Panc1 (cell line): ENCODE data around the gene B2M. TPM values are rescaled to one million over a fixed set of nuclear protein-coding genes. Genes with fewer than 3 reads are reported as not detected.

Source experiments
- ATAC-seq: fragments of 200-7000 bp; cut with Tn5 transposase; 2 replicates; pipeline ENCODE4 v1.9.1; 2020; ENCODE audit warnings: mild to moderate bottlenecking, moderate library complexity
- BruUV-seq: library from RNA; stranded (reverse); fragments of 400-500 nt; replicated peaks from 2 replicates; lab custom pipeline; 2021; lab: Mats Ljungman, UMichigan
- CTCF ChIA-PET: fragments of 300-600 bp; sonication (Branson Sonifier 250); formaldehyde crosslinking; loops from one replicate; lab custom pipeline; 2022; ENCODE audit warnings: antibody characterized with exemption; lab: Charles Lee
- POLR2A ChIA-PET: fragments of 300-600 bp; sonication (Branson Sonifier 250); formaldehyde crosslinking; loops from one replicate; lab custom pipeline; 2022; ENCODE audit warnings: antibody characterized with exemption; lab: Charles Lee
- DNase-seq: peaks from one replicate; pipeline ENCODE4 v3.0.0-alpha.2; 2010; ENCODE audit warnings: low read depth, low spot score
- H3K27ac ChIP-seq: 2 replicates; pipeline ENCODE4 v1.5.1; 2011; ENCODE audit warnings: mild to moderate bottlenecking, low read length, inconsistent platforms
- H3K27me3 ChIP-seq: fragments of 200-500 bp; sonication (Bioruptor generic); 2 replicates; pipeline ENCODE4 v1.6.0; 2014; ENCODE audit warnings: low read length, inconsistent platforms; ENCODE audit not compliant: control insufficient read depth, insufficient read depth
- H3K36me3 ChIP-seq: fragments of 200-500 bp; sonication (Bioruptor generic); 2 replicates; pipeline ENCODE4 v1.5.1; 2014; ENCODE audit warnings: inconsistent platforms, mild to moderate bottlenecking, low read length, moderate library complexity; ENCODE audit not compliant: control insufficient read depth, insufficient read depth
- H3K4me1 ChIP-seq: 2 replicates; pipeline ENCODE4 v1.5.1; 2011; ENCODE audit warnings: inconsistent platforms, mild to moderate bottlenecking, low read length, moderate library complexity; ENCODE audit not compliant: control insufficient read depth, insufficient read depth
- H3K4me3 ChIP-seq, 2 experiments: 2 replicates each; pipeline ENCODE4 v1.5.1; 2011 to 2012; ENCODE audit warnings: low read depth in 2 of 2, low read length in 2 of 2, mild to moderate bottlenecking in 2 of 2, inconsistent platforms in 1 of 2, moderate library complexity in 1 of 2
- H3K9me3 ChIP-seq: fragments of 200-500 bp; sonication (Bioruptor generic); 2 replicates; pipeline ENCODE4 v1.5.1; 2014; ENCODE audit warnings: low read depth, mild to moderate bottlenecking, inconsistent platforms, low read length, moderate library complexity; ENCODE audit not compliant: control insufficient read depth, insufficient read depth
- CTCF ChIP-seq: fragments of 450-650 bp; IDR thresholded peaks from 2 replicates; pipeline ENCODE4 v1.5.1; 2017; ENCODE audit warnings: mild to moderate bottlenecking
- POLR2AphosphoS5 ChIP-seq: IDR thresholded peaks from 2 replicates; pipeline ENCODE4 v1.6.1; 2012; ENCODE audit warnings: mild to moderate bottlenecking, low read depth, low read length, moderate library complexity
- SIN3A ChIP-seq: IDR thresholded peaks from 2 replicates; pipeline ENCODE4 v1.6.1; 2012; ENCODE audit warnings: low read depth, mild to moderate bottlenecking, low read length, moderate library complexity, borderline replicate concordance; ENCODE audit not compliant: insufficient read depth
- TCF7L2 ChIP-seq: IDR thresholded peaks from 2 replicates; pipeline ENCODE4 v1.6.1; 2011; ENCODE audit warnings: mild to moderate bottlenecking, low read depth, low read length, inconsistent platforms
- in situ Hi-C: cut with HindIII; loops from 2 replicates; pipeline ENCODE4 v1.10.0; 2016; ENCODE audit warnings: low sequenced_read_pairs, low pct_unique_long_range_greater_than_20kb
- intact Hi-C: fragments of 100-400 bp; cut with micrococcal nuclease; formaldehyde crosslinking; loops from one replicate; pipeline ENCODE4 v1.10.0; 2022; ENCODE audit not compliant: unreplicated experiment
- total RNA-seq: library from RNA; stranded (reverse); gene quantifications from one replicate; pipeline ENCODE4 v1.2.1, GENCODE V29; 2021; ENCODE audit not compliant: unreplicated experiment
- TF ChIP-seq, protein P1 (sequence below), 2 experiments: IDR thresholded peaks; 2 replicates each; pipeline ENCODE4 v1.6.1; 2011 to 2012; ENCODE audit warnings: low read depth in 2 of 2, control low read depth in 1 of 2, low read length in 1 of 2, mild to moderate bottlenecking in 1 of 2, moderate library complexity in 1 of 2; ENCODE audit not compliant: insufficient read depth in 1 of 2

The B2M gene
- total RNA-seq, 1 experiment from 2014 or later, result 914 TPM

DNA sequence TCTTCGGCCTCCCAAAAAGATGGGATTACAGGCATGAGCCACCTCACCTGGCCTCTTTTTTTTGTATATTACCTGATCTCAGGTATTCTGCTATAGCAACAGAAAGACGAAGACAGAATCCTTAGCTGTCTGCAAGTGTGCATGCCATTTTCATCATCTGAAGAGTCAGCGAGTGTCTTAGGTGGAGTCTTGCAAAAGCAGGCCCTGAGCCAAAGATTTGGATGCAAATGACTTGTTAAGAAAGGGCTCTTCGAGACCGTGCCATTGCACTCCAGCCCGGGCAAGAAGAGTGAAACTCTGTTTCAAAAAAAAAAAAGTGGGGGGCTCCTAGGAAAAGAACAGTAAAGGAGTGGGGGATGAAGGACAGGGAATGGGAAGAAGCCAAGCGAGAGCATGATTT lies 14.8 kb downstream of the B2M start:
- TF ChIP-seq, protein P1, sequence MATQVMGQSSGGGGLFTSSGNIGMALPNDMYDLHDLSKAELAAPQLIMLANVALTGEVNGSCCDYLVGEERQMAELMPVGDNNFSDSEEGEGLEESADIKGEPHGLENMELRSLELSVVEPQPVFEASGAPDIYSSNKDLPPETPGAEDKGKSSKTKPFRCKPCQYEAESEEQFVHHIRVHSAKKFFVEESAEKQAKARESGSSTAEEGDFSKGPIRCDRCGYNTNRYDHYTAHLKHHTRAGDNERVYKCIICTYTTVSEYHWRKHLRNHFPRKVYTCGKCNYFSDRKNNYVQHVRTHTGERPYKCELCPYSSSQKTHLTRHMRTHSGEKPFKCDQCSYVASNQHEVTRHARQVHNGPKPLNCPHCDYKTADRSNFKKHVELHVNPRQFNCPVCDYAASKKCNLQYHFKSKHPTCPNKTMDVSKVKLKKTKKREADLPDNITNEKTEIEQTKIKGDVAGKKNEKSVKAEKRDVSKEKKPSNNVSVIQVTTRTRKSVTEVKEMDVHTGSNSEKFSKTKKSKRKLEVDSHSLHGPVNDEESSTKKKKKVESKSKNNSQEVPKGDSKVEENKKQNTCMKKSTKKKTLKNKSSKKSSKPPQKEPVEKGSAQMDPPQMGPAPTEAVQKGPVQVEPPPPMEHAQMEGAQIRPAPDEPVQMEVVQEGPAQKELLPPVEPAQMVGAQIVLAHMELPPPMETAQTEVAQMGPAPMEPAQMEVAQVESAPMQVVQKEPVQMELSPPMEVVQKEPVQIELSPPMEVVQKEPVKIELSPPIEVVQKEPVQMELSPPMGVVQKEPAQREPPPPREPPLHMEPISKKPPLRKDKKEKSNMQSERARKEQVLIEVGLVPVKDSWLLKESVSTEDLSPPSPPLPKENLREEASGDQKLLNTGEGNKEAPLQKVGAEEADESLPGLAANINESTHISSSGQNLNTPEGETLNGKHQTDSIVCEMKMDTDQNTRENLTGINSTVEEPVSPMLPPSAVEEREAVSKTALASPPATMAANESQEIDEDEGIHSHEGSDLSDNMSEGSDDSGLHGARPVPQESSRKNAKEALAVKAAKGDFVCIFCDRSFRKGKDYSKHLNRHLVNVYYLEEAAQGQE (IDR thresholded peaks at IDR 0.05; ENCODE audit: insufficient read depth in 1 of 2, low read depth in 2 of 2, low read length in 1 of 2), result no peak
- no peak for TF ChIP-seq CTCF
- TF ChIP-seq SIN3A, result no peak
- no peak for TF ChIP-seq TCF7L2
- no peak for TF ChIP-seq POLR2AphosphoS5
- intact Hi-C loops, result no loop called here
- CTCF ChIA-PET, result interaction anchor here (1.2 kb wide), 1 partner anchor 12 kb away, joined by 8 read pairs; no protein-coding TSS in a partner anchor

DNA sequence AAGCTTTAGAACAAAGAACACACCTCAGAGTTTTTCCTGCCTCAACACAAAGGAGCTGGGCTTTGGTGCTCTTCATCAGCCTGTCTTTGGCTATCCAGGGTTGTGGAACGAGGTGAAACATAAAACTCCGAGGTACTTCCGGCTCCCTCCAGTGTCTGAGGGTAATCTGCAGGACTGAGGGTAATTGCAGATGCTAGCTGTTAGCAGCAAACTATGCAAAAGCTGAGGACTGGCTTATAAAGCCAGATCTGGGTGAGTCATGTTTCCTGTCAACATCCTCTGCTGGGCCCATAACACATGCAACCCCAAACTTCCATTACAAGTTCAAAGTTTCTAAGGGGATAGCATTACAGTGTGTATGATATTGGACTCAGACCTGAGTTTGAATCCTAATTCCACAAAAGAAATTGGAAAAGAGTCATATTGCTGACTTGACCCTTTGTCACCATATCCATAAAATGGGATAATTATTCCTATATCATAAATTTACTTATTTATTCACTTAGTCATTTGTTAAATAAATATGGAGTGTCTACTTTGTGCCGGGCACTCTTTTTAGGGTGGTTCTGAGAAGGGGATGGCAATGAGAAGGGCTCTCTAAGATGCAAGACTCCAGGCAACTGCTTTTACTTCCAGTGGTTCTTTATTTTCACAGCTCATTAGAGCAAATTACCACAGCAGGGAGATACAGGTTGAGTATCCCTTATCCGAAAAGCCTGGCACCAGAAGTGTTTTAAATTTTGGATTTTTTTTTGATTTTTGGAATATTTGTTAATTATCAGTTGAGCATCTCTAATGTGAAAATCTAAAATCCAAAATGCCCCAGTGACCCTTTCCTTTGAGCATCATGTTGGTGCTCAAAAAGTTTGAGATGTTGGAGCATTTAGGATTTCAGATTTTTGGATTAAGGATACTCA lies 15.5 kb downstream of the B2M start:
- in situ Hi-C loops, result no loop called here
- peak; percentile 78 for ATAC-seq
- CTCF ChIA-PET, result interaction anchor here (1.0 to 1.2 kb wide), 2 partner anchors 11 to 14 kb away, joined by 3 to 8 read pairs; no protein-coding TSS in a partner anchor

More for the DNA sequence above, 14.8 kb downstream of the B2M start:
- H3K4me3 ChIP-seq, result peak overlapping the region; percentile 16 to 96
- no peaks in the 10 kb centered on the region for H3K27me3 ChIP-seq
- no TSS peak for BruUV-seq
- peak overlapping the region; percentile 99 for H3K27ac ChIP-seq
- no peak for ATAC-seq
- no peaks in the 10 kb centered on the region; the same call in 1 of the 2 replicates for H3K36me3 ChIP-seq
- DNase-seq, result no peak
- H3K4me1 ChIP-seq, result peaks cover 47% of the 10 kb centered on the region
- no peaks in the 10 kb centered on the region for H3K9me3 ChIP-seq
- in situ Hi-C loops, result no loop called here
- POLR2A ChIA-PET, result interaction anchor here (0.6 to 5.4 kb wide), 3 partner anchors 9 to 21 kb away, joined by 4 to 28 read pairs (median 4); partner anchors contain the start of genes B2M and PATL2

More for the DNA sequence above, 15.5 kb downstream of the B2M start:
- POLR2A ChIA-PET, result interaction anchor here (0.6 to 5.4 kb wide), 3 partner anchors 9 to 21 kb away, joined by 4 to 28 read pairs (median 4); partner anchors contain the start of genes B2M and PATL2
- BruUV-seq, result no TSS peak
- H3K4me1 ChIP-seq, result peaks cover 49% of the 10 kb centered on the region
- TF ChIP-seq TCF7L2 (peak; percentile 45; the same call in 1 of the 2 replicates), CTCF (no peak; the same call in 1 of the 2 replicates), SIN3A (no peak), POLR2AphosphoS5 (peak; percentile 90)
- TF ChIP-seq, protein P1 (IDR thresholded peaks at IDR 0.05; ENCODE audit: insufficient read depth in 1 of 2, low read depth in 2 of 2, low read length in 1 of 2), result no peak
- peak; percentile 93 for DNase-seq
- no peaks in the 10 kb centered on the region for H3K27me3 ChIP-seq
- H3K9me3 ChIP-seq, result no peaks in the 10 kb centered on the region
- intact Hi-C loops, result no loop called here
- H3K36me3 ChIP-seq, result no peaks in the 10 kb centered on the region; the same call in 1 of the 2 replicates
- peak overlapping the region; percentile 99 for H3K27ac ChIP-seq
- H3K4me3 ChIP-seq, result peak overlapping the region; percentile 16 to 96
